Testis (tissue), 2 donors: ENCODE measurements around the gene ZNF587.
"Not testable (repeated sequence)": the region's sequence is repeated elsewhere in the genome, so short reads cannot be mapped to it uniquely, and the experiment has no call there.

ENCODE experiments used
- CTCF ChIP-seq, 3 experiments: fragments of 450-650 bp in 2 of 3; fragments of 200-600 bp in 1 of 3; sonication (generic) in 1 of 3; IDR thresholded peaks; one replicate each; pipeline ENCODE4 v1.5.1; 2016 to 2019; ENCODE audit warnings: antibody characterized with exemption in 3 of 3, mild to moderate bottlenecking in 2 of 3, moderate library complexity in 1 of 3
- POLR2A ChIP-seq: fragments of 450-650 bp; IDR thresholded peaks from one replicate; pipeline ENCODE4 v1.6.1; 2017; ENCODE audit warnings: antibody characterized with exemption, mild to moderate bottlenecking, moderate library complexity

- not testable (repeated sequence) for TF ChIP-seq CTCF (IDR thresholded peaks at IDR 0.05); POLR2A
These were observed 41.0 kb downstream of the ZNF587 start for GRCh38 chr19:57890706-57891105.
